Thoracic aorta (tissue), 2 donors: ENCODE measurements around the gene SMAP2. TPM values are rescaled to one million over a fixed set of nuclear protein-coding genes. Genes with fewer than 3 reads are reported as not detected.

Experiments used
- ATAC-seq: fragments of 150-250 bp; one replicate; pipeline ENCODE4 v1.8.0; 2017; ENCODE audit warnings: low read depth; ENCODE audit not compliant: insufficient number of reproducible peaks, low FRiP score
- DNase-seq: peaks from one replicate; pipeline ENCODE4 v3.0.0-alpha.2; 2020; ENCODE audit warnings: low spot score
- H3K27ac ChIP-seq, 2 donors: fragments of 200-600 bp; sonication (generic); 1 replicate in 1 of 2; 2 replicates in 1 of 2; pipeline ENCODE4 v1.5.1; 2016; ENCODE audit warnings: mild to moderate bottlenecking in 2 of 2, moderate library complexity in 2 of 2
- H3K27me3 ChIP-seq: fragments of 200-600 bp; sonication (generic); replicated peaks from 2 replicates; pipeline ENCODE4 v1.6.0; 2016; ENCODE audit warnings: mild to moderate bottlenecking; ENCODE audit not compliant: insufficient read depth
- H3K36me3 ChIP-seq: fragments of 200-600 bp; sonication (generic); one replicate; pipeline ENCODE4 v1.5.1; 2016
- H3K4me1 ChIP-seq, 2 donors: fragments of 200-600 bp; sonication (generic); 1 replicate in 1 of 2; 2 replicates in 1 of 2; pipeline versions ENCODE4 v1.5.1 to v1.6.0; 2016; ENCODE audit warnings: low read depth in 2 of 2, mild to moderate bottlenecking in 1 of 2; ENCODE audit not compliant: control insufficient read depth in 1 of 2
- H3K4me3 ChIP-seq: fragments of 200-600 bp; sonication (generic); 2 replicates; pipeline ENCODE4 v1.5.1; 2016; ENCODE audit warnings: mild to moderate bottlenecking
- H3K9me3 ChIP-seq: fragments of 200-600 bp; sonication (generic); 2 replicates; pipeline ENCODE4 v1.5.1; 2016
- total RNA-seq, 2 donors: library from RNA; depleted of rRNA; stranded (reverse); fragments of >200 nt; gene quantifications; one replicate each; pipeline versions ENCODE4 v1.1.0 to v1.2.3, GENCODE V29; 2016
- TF ChIP-seq, protein P1 (sequence below): fragments of 200-600 bp; sonication (generic); IDR thresholded peaks from one replicate; pipeline ENCODE4 v1.5.1; 2019; ENCODE audit warnings: antibody characterized with exemption

Gene SMAP2
- total RNA-seq, 2 donors from 2014 or later, result 42.3 to 75.3 TPM

DNA sequence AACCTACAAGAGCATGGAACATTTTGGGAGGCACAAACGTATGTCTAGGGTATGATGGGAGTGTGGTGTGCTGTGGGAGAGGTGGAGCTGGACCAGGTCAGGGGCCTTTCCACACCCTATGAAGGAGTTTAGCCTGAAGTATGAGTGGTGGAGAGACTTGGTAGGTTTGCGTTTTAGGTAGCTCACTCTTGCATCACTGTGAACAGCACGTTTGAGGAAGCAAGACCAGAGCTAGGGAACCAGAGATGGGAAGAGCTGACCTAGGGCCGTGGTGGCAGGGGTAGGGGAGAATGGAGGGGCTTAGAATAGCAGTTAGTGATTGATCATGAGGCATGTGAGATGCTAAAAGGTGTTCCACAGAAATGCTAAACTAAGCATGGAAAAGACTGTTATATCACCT, 51.7 kb downstream of the SMAP2 start:
- ATAC-seq (no peak), DNase-seq (no peak)
- peaks cover 0 to 11% of the 10 kb centered on the region in 2 donors for H3K4me1 ChIP-seq
- no peak overlapping the region for H3K27ac ChIP-seq
- H3K27me3 ChIP-seq, result no peaks in the 10 kb centered on the region
- H3K9me3 ChIP-seq, result no peaks in the 10 kb centered on the region
- TF ChIP-seq, protein P1, sequence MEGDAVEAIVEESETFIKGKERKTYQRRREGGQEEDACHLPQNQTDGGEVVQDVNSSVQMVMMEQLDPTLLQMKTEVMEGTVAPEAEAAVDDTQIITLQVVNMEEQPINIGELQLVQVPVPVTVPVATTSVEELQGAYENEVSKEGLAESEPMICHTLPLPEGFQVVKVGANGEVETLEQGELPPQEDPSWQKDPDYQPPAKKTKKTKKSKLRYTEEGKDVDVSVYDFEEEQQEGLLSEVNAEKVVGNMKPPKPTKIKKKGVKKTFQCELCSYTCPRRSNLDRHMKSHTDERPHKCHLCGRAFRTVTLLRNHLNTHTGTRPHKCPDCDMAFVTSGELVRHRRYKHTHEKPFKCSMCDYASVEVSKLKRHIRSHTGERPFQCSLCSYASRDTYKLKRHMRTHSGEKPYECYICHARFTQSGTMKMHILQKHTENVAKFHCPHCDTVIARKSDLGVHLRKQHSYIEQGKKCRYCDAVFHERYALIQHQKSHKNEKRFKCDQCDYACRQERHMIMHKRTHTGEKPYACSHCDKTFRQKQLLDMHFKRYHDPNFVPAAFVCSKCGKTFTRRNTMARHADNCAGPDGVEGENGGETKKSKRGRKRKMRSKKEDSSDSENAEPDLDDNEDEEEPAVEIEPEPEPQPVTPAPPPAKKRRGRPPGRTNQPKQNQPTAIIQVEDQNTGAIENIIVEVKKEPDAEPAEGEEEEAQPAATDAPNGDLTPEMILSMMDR, result no peak
- H3K36me3 ChIP-seq, result no peaks in the 10 kb centered on the region
- no peak overlapping the region for H3K4me3 ChIP-seq

DNA sequence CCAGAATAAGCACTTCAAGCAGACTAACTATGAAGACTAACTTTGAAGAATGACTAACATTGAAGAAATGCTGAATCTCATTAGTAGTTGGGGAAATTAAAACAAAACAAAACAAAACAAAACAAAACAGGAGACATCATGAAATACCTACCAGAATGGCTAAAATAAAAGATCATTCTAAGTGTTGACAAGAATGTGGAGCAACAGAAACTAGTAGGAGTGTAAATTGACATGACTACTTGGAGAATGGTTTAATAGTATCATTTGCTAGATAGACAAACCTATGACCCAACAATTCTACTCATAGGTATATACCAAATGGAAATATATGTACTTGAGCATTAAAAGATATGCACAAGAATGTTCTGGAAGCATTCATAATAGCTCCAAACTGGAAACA, 57.9 kb downstream of the SMAP2 start:
- no peaks in the 10 kb centered on the region for H3K36me3 ChIP-seq
- DNase-seq (no peak), ATAC-seq (no peak)
- TF ChIP-seq, protein P1, result no peak
- no peaks in the 10 kb centered on the region for H3K4me1 ChIP-seq
- H3K4me3 ChIP-seq, result no peak overlapping the region
- no peak overlapping the region for H3K27ac ChIP-seq
- H3K27me3 ChIP-seq, result no peaks in the 10 kb centered on the region
- H3K9me3 ChIP-seq, result no peaks in the 10 kb centered on the region

DNA sequence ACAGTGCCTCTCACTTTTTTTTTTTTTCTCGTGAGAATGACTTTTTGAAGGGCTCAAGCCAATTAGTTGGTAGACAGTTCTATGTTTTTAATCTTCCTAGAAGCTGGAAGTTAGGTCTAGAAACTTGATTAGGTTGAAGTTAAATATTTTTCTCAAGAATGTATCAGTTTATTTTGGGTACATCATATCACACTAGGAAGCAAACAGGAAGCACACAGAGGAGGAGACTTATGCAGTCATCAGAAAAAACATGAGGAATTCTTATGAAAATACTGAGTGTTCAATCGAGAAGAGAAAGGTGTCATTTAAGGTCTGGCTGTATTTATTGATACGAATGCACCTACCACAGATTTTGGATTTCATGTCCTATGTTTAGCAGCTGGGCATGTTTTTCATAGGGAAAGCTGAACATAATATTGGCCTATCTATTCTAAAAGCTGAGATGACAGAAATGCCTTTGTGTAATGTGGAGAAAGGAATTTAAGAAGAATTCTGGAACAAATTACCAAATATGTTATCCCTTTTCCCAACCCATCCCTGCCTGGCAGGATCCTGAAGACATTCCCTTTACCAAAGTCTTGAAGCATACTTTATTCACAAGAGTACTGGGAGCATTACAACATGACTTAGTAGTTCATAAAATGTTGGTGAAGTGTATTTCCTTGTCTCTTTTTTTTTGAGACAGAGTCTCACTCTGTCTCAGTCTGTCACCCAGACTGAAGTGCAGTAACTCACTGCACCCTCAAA, 59.3 kb downstream of the SMAP2 start:
- TF ChIP-seq, protein P1, result no peak
- Histone ChIP-seq H3K4me3 (no peak overlapping the region), H3K4me1 (no peaks in the 10 kb centered on the region), H3K9me3 (no peaks in the 10 kb centered on the region), H3K27ac (no peak overlapping the region), H3K36me3 (no peaks in the 10 kb centered on the region), H3K27me3 (no peaks in the 10 kb centered on the region)
- DNase-seq (no peak), ATAC-seq (no peak)

DNA sequence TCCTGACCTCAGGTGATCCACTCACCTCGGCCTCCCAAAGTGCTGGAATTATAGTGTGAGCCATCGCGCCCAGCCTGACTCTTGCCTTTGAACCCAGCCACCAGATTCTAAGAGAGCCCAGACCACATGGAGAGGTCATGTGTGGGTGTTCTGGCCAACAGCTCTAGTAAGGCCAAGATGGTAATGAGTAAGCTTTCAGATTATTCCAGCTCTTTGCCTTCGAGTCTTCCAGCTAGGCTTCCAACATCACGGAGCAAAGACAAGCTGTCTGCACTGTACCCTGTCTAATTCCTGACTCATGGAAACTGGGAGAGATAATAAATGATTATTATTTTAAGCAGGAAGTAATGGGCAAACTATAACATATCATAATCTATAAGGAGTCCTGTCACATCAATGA, 61.9 kb downstream of the SMAP2 start:
- H3K4me1 ChIP-seq, result no peaks in the 10 kb centered on the region
- TF ChIP-seq, protein P1, result no peak
- ATAC-seq, result no peak
- no peak for DNase-seq
- H3K27me3 ChIP-seq, result no peaks in the 10 kb centered on the region
- H3K27ac ChIP-seq, result no peak overlapping the region
- no peaks in the 10 kb centered on the region for H3K36me3 ChIP-seq
- H3K4me3 ChIP-seq, result no peak overlapping the region
- H3K9me3 ChIP-seq, result no peaks in the 10 kb centered on the region

DNA sequence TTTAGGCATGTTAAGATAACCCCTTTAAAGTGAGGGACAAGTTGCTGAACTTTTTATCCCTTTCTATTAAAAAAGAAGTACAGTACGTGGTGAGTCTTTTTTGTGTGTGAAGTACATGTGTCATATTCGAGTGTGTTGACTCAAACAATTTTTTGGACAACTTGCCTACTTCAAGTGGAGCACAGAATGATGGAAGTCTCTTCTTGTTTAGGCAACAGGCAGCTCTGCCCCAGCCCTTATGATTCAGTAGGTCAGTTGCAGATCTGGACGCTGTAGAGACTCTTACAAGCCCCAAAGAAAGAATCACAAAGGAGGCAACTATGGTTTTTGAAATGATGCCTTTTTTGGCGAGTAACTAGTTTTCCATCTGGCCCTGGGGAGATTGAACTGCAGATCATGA, 62.3 kb downstream of the SMAP2 start:
- H3K4me1 ChIP-seq, result no peaks in the 10 kb centered on the region

More for the DNA sequence above, 62.3 kb downstream of the SMAP2 start:
- Histone ChIP-seq H3K27ac (no peak overlapping the region), H3K27me3 (no peaks in the 10 kb centered on the region), H3K4me3 (no peak overlapping the region), H3K9me3 (no peaks in the 10 kb centered on the region), H3K36me3 (no peaks in the 10 kb centered on the region)
- TF ChIP-seq, protein P1, result no peak
- DNase-seq (no peak), ATAC-seq (no peak)
